PFSK-1 (cell line): ENCODE data around the gene HS1BP3.

Source experiments
- POLR2AphosphoS5 ChIP-seq: IDR thresholded peaks from 2 replicates; pipeline ENCODE4 v1.6.1; 2012; ENCODE audit warnings: low read depth, mild to moderate bottlenecking, control low read depth, low read length, moderate library complexity
- TAF1 ChIP-seq: IDR thresholded peaks from 2 replicates; pipeline ENCODE4 v1.6.1; 2012; ENCODE audit warnings: low read length, control low read depth, borderline replicate concordance; ENCODE audit not compliant: insufficient read depth
- TF ChIP-seq, protein P1 (sequence below), 2 experiments: IDR thresholded peaks; 2 replicates each; pipeline versions ENCODE4 v1.6.1 to v1.8.0; 2011 to 2012; ENCODE audit warnings: low read depth in 2 of 2, low read length in 2 of 2, control low read depth in 1 of 2, inconsistent platforms in 1 of 2, mild to moderate bottlenecking in 1 of 2, moderate library complexity in 1 of 2; ENCODE audit not compliant: insufficient read depth in 1 of 2

DNA sequence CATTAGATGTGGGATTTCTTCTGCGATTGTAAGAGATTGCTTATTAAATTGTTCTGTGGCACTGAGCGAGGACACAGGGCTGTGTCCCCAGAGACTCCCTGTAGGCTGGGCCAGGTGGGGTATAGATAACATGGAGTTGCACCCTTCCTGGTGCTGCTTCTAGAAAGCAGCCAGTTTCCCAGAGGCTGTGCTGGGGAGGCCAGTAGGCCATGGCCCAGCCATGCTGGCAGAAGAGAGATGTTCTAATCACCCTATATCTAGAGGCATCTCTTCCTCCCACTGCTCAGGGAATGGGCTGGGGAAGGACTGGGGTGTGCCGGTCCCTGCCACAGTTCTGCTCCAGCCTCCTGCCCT lies 66.9 kb downstream of the HS1BP3 start:
- TF ChIP-seq TAF1 (no peak), POLR2AphosphoS5 (no peak)
- TF ChIP-seq, protein P1, sequence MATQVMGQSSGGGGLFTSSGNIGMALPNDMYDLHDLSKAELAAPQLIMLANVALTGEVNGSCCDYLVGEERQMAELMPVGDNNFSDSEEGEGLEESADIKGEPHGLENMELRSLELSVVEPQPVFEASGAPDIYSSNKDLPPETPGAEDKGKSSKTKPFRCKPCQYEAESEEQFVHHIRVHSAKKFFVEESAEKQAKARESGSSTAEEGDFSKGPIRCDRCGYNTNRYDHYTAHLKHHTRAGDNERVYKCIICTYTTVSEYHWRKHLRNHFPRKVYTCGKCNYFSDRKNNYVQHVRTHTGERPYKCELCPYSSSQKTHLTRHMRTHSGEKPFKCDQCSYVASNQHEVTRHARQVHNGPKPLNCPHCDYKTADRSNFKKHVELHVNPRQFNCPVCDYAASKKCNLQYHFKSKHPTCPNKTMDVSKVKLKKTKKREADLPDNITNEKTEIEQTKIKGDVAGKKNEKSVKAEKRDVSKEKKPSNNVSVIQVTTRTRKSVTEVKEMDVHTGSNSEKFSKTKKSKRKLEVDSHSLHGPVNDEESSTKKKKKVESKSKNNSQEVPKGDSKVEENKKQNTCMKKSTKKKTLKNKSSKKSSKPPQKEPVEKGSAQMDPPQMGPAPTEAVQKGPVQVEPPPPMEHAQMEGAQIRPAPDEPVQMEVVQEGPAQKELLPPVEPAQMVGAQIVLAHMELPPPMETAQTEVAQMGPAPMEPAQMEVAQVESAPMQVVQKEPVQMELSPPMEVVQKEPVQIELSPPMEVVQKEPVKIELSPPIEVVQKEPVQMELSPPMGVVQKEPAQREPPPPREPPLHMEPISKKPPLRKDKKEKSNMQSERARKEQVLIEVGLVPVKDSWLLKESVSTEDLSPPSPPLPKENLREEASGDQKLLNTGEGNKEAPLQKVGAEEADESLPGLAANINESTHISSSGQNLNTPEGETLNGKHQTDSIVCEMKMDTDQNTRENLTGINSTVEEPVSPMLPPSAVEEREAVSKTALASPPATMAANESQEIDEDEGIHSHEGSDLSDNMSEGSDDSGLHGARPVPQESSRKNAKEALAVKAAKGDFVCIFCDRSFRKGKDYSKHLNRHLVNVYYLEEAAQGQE (IDR thresholded peaks at IDR 0.05; ENCODE audit: insufficient read depth in 1 of 2, low read depth in 2 of 2, low read length in 2 of 2), result no peak
